Ectodermal cell (in vitro differentiated cells): ENCODE data around the gene CHRDL2.
"Not testable (repeated sequence)": the region's sequence is repeated elsewhere in the genome, so short reads cannot be mapped to it uniquely, and the experiment has no call there.

Source experiments
- H3K27ac ChIP-seq: 2 replicates; pipeline ENCODE4 v1.7.0; 2013; ENCODE audit warnings: mild to moderate bottlenecking, low read depth, low read length; ENCODE audit not compliant: insufficient read depth, poor library complexity, severe bottlenecking
- H3K27me3 ChIP-seq: 2 replicates; pipeline ENCODE4 v1.7.0; 2013; ENCODE audit warnings: mild to moderate bottlenecking, low read length; ENCODE audit not compliant: insufficient read depth, control insufficient read depth, poor library complexity, severe bottlenecking
- H3K36me3 ChIP-seq: one replicate; pipeline ENCODE4 v1.7.0; 2013; ENCODE audit warnings: low read length; ENCODE audit not compliant: control insufficient read depth, insufficient read depth
- H3K4me1 ChIP-seq: one replicate; pipeline ENCODE4 v1.7.0; 2013; ENCODE audit warnings: low read length; ENCODE audit not compliant: control insufficient read depth, insufficient read depth
- H3K4me3 ChIP-seq: 2 replicates; pipeline ENCODE4 v1.7.0; 2013; ENCODE audit warnings: low read depth, low read length, control low read depth; ENCODE audit not compliant: insufficient read depth
- H3K9me3 ChIP-seq: 2 replicates; pipeline ENCODE4 v1.7.0; 2013; ENCODE audit warnings: mild to moderate bottlenecking, low read length, moderate library complexity; ENCODE audit not compliant: control insufficient read depth
- WGBS, 2 experiments: methylation state at CpG; one replicate each; pipeline ENCODE4 v1.1.7; 2013; ENCODE audit warnings: missing lambda C conversion rate in 2 of 2; 5-methylcytosine and 5-hydroxymethylcytosine counted together

CHRDL2 gene

GRCh38 chr11:74672956-74673692, 58.1 kb downstream of the CHRDL2 start:
- no peak overlapping the region for H3K4me3 ChIP-seq
- WGBS, 2 experiments, result 93 to 94% methylated on average over 12 of the region's 12 CpGs
- no peak overlapping the region for H3K27ac ChIP-seq
- no peaks in the 10 kb centered on the region for H3K4me1 ChIP-seq
- H3K36me3 ChIP-seq, result no peaks in the 10 kb centered on the region
- H3K27me3 ChIP-seq, result no peaks in the 10 kb centered on the region
- no peaks in the 10 kb centered on the region for H3K9me3 ChIP-seq

GRCh38 chr11:74672332-74672955, 58.8 kb downstream of the CHRDL2 start:
- H3K4me1 ChIP-seq, result no peaks in the 10 kb centered on the region
- no peaks in the 10 kb centered on the region for H3K27me3 ChIP-seq
- no peaks in the 10 kb centered on the region for H3K36me3 ChIP-seq
- no peaks in the 10 kb centered on the region for H3K9me3 ChIP-seq
- H3K4me3 ChIP-seq, result no peak overlapping the region
- 78 to 79% methylated on average over 4 of the region's 4 CpGs for WGBS, 2 experiments
- no peak overlapping the region for H3K27ac ChIP-seq

- no peak overlapping the region for H3K4me3 ChIP-seq
- no peaks in the 10 kb centered on the region for H3K4me1 ChIP-seq
- no peak overlapping the region for H3K27ac ChIP-seq
- WGBS, 2 experiments, result 84 to 91% methylated on average over 10 of the region's 10 CpGs
- no peaks in the 10 kb centered on the region for H3K27me3 ChIP-seq
- H3K36me3 ChIP-seq, result no peaks in the 10 kb centered on the region
- H3K9me3 ChIP-seq, result no peaks in the 10 kb centered on the region
These were observed 59.6 kb downstream of the CHRDL2 start for GRCh38 chr11:74671520-74672196.

GRCh38 chr11:74670171-74670570, 61.1 kb downstream of the CHRDL2 start:
- H3K9me3 ChIP-seq, result no peaks in the 10 kb centered on the region
- no peak overlapping the region for H3K4me3 ChIP-seq
- H3K27me3 ChIP-seq, result no peaks in the 10 kb centered on the region
- WGBS, 2 experiments, result 90% methylated on average over 7 of the region's 7 CpGs
- H3K4me1 ChIP-seq, result no peaks in the 10 kb centered on the region
- H3K27ac ChIP-seq, result no peak overlapping the region
- no peaks in the 10 kb centered on the region for H3K36me3 ChIP-seq

GRCh38 chr11:74669211-74670160, 61.7 kb downstream of the CHRDL2 start:
- 94 to 96% methylated on average over 17 of the region's 17 CpGs for WGBS, 2 experiments

GRCh38 chr11:74663315-74663714, 67.9 kb downstream of the CHRDL2 start:
- Histone ChIP-seq H3K4me1 (no peaks in the 10 kb centered on the region), H3K27ac (no peak overlapping the region), H3K9me3 (no peaks in the 10 kb centered on the region), H3K4me3 (no peak overlapping the region), H3K36me3 (no peaks in the 10 kb centered on the region), H3K27me3 (no peaks in the 10 kb centered on the region)
- 100% methylated on average over 1 of the region's 1 CpG; no CpG with 5 or more reads in 1 of the 2 experiments for WGBS, 2 experiments

More at GRCh38 chr11:74669211-74670160, 61.7 kb downstream of the CHRDL2 start:
- Histone ChIP-seq H3K27me3 (no peaks in the 10 kb centered on the region), H3K9me3 (no peaks in the 10 kb centered on the region), H3K36me3 (no peaks in the 10 kb centered on the region), H3K27ac (no peak overlapping the region), H3K4me1 (no peaks in the 10 kb centered on the region), H3K4me3 (no peak overlapping the region)

GRCh38 chr11:74662487-74663103, 68.6 kb downstream of the CHRDL2 start:
- 83 to 91% methylated on average over 4 of the region's 4 CpGs for WGBS, 2 experiments
- Histone ChIP-seq H3K4me3 (no peak overlapping the region), H3K9me3 (no peaks in the 10 kb centered on the region), H3K27ac (no peak overlapping the region), H3K27me3 (no peaks in the 10 kb centered on the region), H3K36me3 (no peaks in the 10 kb centered on the region), H3K4me1 (no peaks in the 10 kb centered on the region)

GRCh38 chr11:74659124-74659523, 72.1 kb downstream of the CHRDL2 start:
- H3K9me3 ChIP-seq, H3K4me1 ChIP-seq, H3K27ac ChIP-seq, H3K36me3 ChIP-seq, H3K27me3 ChIP-seq, H3K4me3 ChIP-seq: not testable (repeated sequence)
- WGBS, 2 experiments, result 47% methylated on average over 4 of the region's 4 CpGs

GRCh38 chr11:74654976-74655375, 76.2 kb downstream of the CHRDL2 start:
- H3K9me3 ChIP-seq, result no peaks in the 10 kb centered on the region
- H3K27ac ChIP-seq, result no peak overlapping the region
- H3K36me3 ChIP-seq, result peaks cover 4% of the 10 kb centered on the region
- H3K4me1 ChIP-seq, result no peaks in the 10 kb centered on the region
- H3K4me3 ChIP-seq, result no peak overlapping the region
- WGBS, 2 experiments, result 90 to 95% methylated on average over 5 of the region's 5 CpGs
- no peaks in the 10 kb centered on the region for H3K27me3 ChIP-seq
